ENCODE data around the gene LRRC28. TPM values are rescaled to one million over a fixed set of nuclear protein-coding genes. Genes with fewer than 3 reads are reported as not detected.
"Not testable (repeated sequence)": the region's sequence is repeated elsewhere in the genome, so short reads cannot be mapped to it uniquely, and the experiment has no call there.

Gene LRRC28
- polyA plus RNA-seq, 1 donor, result 18.7 TPM

GRCh38 chr15:99393641-99394040 is 142.4 kb downstream of the LRRC28 start:
- no peak for DNase-seq (ENCODE audit: low read depth)

DNA sequence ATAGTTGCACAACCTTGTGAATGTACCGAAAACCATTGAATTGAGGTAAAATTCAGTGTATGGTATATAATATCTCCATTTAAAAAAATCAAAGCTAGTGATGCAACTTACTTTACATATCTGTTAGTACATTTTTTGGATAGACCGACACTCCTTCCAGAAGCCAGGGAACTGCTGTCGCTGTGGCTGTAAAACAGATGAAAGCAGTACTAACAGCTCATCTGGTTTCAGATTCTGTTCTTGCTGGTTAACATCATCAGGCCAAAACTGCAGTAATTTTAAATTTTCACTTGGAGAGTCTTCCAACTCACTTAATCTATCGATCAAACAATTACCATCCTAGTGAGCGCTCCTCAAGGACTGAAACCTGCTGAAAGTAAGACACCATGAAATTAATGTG is 145.1 kb downstream of the LRRC28 start:
- no peak for DNase-seq (ENCODE audit: low read depth)

DNA sequence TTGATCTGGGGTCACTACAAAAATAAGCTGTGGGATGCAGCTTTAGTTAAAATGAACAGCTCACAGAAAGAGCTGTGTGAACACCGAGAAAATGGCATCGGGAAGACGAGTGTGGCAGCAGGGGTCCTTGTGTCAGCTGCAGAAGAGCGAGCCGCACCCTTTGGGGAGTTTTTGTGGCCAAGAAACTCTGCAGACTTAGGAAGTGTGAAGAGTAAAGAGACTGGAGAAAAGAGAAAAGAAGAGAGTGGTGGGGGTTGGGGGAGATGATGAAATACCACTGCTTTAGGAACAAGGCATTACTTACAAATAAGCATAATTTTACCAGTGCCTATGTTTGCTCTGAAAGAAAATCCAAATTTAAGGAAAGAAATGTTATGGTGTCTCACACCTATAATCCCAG is 147.8 kb downstream of the LRRC28 start:
- DNase-seq (ENCODE audit: low read depth), result no peak

DNA sequence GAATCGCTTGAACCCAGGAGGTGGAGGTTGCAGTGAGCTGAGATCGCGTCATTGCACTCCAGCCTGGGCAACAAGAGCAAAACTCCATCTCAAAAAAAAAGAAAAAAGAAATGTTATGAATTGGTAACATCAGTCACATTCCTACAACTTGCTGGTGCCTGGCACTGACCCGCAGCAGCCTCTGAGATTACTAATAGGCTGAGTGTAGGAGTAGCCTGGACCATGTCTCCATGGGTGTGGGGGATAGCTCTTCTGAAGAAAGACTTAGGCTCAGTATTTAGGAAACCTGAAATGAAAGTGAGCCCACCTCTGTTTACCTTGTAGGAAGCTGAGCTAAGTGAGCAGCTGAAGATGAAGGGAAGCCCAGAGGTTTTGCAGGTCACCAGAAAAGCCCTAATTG is 148.3 kb downstream of the LRRC28 start:
- no peak for DNase-seq (ENCODE audit: low read depth)

DNA sequence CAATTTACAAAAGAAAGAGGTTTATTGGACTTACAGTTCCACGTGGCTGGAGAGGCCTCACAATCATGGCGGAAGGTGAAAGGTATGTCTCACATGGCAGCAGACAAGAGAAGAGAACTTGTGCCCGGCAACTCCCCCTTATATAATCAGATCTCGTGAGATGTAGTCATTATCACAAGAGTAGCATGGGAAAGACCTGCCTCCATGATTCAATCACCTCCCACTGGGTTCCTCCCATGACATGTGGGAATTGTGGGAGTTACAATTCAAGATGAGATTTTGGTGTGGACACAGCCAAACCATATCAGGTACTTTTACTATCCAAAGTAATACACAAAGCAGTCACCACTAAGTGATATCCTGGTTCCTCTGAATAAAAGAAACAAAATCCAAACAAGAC is 149.9 kb downstream of the LRRC28 start:
- not testable (repeated sequence) for DNase-seq (ENCODE audit: low read depth)

GRCh38 chr15:99402014-99402729 is 150.9 kb downstream of the LRRC28 start:
- no peak for DNase-seq (ENCODE audit: low read depth)

GRCh38 chr15:99403597-99403996 is 152.3 kb downstream of the LRRC28 start:
- DNase-seq (ENCODE audit: low read depth), result no peak

DNA sequence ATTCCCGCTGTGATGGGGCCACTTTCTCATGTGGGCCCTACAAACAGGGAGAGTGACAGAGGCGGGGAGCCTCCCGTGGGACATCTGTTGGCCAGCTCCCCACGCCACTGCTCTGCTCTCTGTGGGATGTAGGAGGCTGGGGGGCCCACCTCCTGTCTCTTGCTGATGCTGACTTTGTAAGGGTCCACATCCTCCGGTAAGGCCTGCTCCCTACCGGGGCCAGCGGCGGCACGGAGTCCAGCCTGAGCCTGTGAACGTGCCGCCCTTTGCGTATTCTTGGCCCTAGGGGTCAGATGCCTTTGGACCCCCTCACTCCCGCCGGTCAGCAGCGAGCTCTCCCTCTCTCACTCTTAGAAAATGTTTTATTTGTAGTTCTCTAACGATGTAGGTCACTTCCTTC is 153.2 kb downstream of the LRRC28 start:
- no peak for DNase-seq (ENCODE audit: low read depth)

DNA sequence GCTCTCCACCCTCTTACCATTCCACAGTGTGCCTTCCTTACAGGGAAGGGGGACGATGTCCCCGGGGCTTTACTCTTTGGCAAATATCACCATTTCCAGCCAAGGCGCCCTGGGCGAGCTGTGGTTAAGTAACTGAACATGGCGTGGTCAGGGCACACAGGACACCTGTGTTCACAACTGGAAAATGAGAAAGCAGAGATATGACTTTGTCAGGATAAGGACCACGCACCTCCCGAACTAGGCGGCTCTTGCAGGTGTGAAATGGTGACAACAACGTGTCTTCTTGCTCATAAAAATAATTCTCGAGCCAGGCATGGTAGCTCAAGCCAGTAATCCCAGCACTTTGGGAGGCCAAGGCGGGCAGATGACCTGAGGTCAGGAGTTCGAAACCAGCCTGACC is 154.8 kb downstream of the LRRC28 start:
- DNase-seq (ENCODE audit: low read depth), result no peak

DNA sequence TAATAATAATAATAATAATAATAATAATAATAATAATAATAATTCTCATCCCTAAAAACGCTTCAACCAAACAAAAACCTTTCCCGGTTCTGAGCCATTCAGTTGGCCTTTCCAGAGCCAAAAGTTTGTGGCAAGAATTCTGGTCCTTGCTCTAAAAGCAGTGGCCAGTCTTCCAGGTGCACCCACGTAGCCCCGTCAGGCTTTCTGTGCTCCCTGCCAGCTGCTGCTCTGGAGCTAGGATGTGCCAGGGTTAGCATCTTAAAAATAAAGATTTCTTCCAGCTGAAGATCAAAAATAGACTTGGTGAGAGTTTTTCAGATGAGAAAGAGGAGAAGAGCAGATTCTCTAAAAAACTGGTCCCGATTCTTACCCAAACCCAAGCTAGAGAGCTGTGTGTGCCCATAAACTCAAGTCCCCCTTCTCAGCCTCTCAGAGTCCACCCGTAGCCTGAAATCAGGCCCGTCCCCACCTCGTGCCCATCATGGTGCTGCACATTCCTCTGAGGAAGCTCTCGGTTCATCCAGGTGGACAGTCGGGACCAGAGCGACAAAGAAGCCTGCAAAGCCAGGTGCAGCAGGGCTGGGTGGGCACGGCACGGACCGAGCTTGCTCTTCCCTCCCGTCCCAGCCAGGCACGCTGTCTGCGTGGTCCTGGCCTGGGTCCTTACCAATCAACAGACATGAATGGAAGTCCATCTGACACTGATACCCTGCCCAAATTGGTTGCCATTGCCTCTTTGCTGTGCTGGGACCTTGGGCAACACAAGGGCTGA is 155.6 kb downstream of the LRRC28 start:
- DNase-seq (ENCODE audit: low read depth), result no peak

DNA sequence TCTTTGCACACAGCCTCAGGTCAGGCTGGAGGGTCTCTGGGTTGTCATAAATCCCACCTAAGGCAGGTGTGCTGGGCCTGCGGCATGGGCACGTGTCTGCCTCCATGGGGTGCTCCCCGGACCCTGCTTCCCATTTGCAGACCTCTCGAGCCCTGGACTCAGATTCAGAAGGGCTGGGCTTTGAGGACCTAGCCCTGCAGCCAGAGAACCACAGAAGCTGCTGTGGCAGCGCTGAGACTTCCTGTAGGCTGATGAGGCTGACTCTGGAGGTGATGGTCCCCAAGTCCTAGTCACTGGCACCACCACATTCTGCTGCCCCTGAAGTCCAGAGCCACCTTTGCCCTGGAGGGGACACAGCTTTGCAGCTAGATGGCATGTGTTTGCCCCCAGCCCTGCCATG is 156.4 kb downstream of the LRRC28 start:
- no peak for DNase-seq (ENCODE audit: low read depth)

DNA sequence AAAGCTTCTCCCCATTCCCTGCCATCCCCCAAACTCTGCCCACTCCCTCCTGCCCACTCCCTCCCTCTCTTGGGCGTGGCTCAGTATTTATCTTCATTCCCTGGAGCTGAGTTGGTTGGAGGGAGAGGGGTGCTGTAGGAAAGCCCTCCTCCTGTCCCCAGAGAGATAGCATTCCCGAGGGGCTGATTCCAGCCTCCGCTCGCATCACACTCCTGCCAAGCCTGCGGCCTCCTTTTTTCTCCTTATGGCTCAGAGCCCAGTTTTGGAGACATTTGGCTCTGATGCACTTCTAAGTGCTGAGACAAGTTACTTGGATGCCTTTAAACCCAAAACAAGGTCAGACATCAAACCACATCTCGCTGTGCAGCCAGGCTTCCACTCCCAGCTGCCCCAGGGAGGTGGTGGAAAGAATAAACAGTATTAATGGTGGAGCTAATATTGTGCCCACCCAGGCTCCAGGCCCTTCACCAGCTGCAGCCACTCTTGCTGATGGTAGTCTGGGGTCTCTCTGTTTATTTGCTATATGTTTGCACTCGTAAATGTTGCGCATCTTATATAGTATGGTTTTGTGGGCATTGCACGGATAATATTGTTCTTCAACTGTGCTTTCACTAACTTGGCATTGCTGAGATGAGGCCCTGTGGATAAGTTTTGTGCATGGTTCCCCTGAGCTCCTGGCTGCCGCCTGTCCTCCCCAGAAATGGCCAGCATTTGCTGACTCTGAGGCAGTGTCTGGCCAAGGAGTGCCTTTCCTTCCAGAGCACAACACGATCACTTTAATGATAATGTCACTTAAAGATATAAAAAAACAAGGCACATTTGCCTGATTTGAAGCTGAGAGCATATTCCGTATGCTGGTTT is 157.2 kb downstream of the LRRC28 start:
- DNase-seq (ENCODE audit: low read depth), result no peak

GRCh38 chr15:99409097-99409473 is 157.8 kb downstream of the LRRC28 start:
- DNase-seq (ENCODE audit: low read depth), result no peak

- no peak for DNase-seq (ENCODE audit: low read depth)
These were observed 158.3 kb downstream of the LRRC28 start for GRCh38 chr15:99409560-99409959.

GRCh38 chr15:99410477-99410876 is 159.2 kb downstream of the LRRC28 start:
- no peak for DNase-seq (ENCODE audit: low read depth)

- no peak for DNase-seq (ENCODE audit: low read depth)
These were observed 160.0 kb downstream of the LRRC28 start for GRCh38 chr15:99411234-99411633.

GRCh38 chr15:99412082-99412481 is 160.8 kb downstream of the LRRC28 start:
- no peak for DNase-seq (ENCODE audit: low read depth)

DNA sequence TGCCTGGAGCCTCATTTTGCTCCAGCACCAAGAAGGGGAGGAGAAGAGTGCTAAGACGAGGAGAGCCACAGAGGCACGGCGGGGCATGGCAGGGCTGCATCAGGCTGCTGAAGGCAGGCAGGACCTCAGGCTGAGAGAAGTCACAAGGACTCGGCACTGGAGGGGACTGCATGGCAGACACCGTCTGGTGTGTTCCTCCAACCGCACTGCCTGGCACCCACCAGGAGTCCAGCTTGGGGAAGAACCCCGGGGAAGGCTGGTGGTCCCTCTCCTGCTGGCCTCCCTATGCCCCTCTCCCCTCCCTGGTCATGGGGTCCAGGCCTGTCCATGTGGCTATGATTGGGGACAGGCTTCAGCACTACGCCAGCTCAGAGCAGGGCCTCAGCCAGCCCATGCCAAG is 161.3 kb downstream of the LRRC28 start:
- DNase-seq (ENCODE audit: low read depth), result no peak

DNA sequence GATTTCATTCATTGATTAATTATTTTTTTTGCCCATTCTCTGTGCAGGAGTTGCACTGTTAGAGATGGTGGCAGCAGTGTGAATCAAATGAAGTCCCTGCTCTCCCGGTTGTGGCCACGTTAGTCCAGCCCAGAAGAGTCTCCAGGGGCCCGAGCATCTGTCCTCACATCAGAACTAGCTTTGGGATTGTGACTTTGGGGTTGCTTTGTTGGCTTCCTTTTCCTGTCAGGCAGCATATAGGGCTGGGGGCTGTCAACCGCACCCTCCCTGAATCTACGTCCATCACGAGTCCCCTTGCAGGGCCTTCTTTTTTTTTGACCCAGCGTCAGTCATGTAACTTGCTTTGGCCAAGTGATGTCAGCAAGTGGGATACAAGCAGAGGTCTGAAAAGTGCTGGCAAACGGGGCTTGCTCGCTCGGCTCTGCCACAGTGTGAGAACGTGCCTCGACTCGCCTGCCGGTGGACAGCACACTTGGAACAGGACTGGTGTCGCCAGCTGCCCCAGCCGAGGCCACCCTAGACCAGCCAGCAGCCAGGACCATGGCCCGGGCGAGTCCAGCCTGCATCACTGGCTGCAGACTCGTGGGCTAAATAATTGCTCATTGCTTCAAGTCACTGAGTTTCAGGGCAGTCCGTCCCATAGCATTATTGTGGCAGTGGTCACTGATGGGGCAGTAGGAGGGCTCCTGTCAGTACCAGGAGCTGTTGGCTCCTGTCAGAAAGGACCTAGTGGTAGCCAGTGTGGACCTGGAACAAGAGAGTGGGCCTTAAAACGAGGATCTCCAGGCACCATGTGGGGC is 162.9 kb downstream of the LRRC28 start:
- no peak for DNase-seq (ENCODE audit: low read depth)

DNA sequence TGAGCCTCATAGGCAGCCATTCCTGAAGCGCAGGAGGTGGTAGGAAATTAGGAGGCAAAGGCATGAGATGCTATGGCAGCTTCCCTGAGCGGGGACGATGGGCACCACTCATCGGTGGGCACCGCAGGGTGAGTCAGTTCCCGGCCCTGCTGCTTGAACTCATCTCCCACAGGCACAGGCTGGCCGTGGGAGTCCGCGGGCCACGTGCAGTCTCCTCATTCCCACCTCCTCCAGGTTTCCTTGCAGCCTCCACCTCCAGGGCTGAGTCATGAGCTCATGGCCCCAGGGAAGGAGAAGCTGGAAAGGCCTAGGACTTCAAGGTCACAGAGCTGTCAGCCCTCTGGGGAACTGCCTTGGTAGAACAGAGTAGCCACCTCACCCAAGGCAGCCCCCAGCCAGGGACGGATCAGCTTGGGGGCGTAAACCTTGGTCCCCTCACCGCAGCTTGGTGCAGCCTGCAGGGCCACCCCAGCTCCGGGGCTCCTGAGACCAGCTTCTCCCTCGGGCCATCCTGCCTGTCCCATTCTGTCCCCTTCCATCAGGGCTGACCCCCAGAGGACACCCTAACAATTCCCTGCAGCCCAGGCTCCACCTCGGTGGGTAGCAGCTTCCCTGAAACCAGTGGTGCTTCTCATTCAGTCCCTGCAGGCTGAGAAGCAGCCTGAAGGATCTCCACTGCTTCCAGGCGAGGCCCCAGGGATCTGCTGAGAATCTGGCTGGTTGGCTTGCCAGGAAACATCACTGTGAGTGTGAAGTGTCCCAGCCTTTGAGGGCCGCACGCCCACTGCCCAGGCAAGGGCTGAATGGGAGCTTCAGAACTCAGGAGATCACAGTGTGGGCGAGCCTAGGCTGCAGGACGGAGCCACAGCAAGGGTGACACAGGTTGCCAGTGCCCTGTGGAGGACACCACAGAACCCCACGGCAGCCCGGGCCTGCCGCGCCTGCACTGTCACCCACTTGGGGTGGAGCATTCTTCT is 163.8 kb downstream of the LRRC28 start:
- no peak for DNase-seq (ENCODE audit: low read depth)

All from forelimb muscle (tissue), 1 donor.